Neural cell (in vitro differentiated cells): ENCODE data around the gene PTPN3.

Experiments
- CTCF ChIP-seq: fragments of 450-650 bp; IDR thresholded peaks from 2 replicates; pipeline ENCODE4 v1.5.1; 2014; ENCODE audit warnings: antibody characterized with exemption, mild to moderate bottlenecking, moderate library complexity; ENCODE audit not compliant: poor library complexity, severe bottlenecking
- EZH2 ChIP-seq: fragments of 200-600, 300-800 bp; shearing (Covaris generic), sonication (generic); IDR thresholded peaks from 2 replicates; pipeline ENCODE4 v1.6.1; 2014; ENCODE audit warnings: antibody characterized with exemption, low read length, borderline replicate concordance, mild to moderate bottlenecking; ENCODE audit not compliant: insufficient read depth, poor library complexity, severe bottlenecking
- MXI1 ChIP-seq: fragments of 450-650 bp; conservative IDR thresholded peaks from 2 replicates; pipeline ENCODE4 v1.6.1; 2014; ENCODE audit warnings: antibody characterized with exemption, mild to moderate bottlenecking; ENCODE audit not compliant: poor library complexity, severe bottlenecking
- POLR2AphosphoS5 ChIP-seq: IDR thresholded peaks from 2 replicates; pipeline ENCODE4 v1.6.1; 2012
- TF ChIP-seq, protein P1 (sequence below): IDR thresholded peaks from 2 replicates; pipeline ENCODE4 v1.6.1; 2012; ENCODE audit warnings: borderline replicate concordance

GRCh38 chr9:109499631-109500410, 1.7 kb upstream of the PTPN3 start:
- TF ChIP-seq CTCF: no peak
- TF ChIP-seq, protein P1, sequence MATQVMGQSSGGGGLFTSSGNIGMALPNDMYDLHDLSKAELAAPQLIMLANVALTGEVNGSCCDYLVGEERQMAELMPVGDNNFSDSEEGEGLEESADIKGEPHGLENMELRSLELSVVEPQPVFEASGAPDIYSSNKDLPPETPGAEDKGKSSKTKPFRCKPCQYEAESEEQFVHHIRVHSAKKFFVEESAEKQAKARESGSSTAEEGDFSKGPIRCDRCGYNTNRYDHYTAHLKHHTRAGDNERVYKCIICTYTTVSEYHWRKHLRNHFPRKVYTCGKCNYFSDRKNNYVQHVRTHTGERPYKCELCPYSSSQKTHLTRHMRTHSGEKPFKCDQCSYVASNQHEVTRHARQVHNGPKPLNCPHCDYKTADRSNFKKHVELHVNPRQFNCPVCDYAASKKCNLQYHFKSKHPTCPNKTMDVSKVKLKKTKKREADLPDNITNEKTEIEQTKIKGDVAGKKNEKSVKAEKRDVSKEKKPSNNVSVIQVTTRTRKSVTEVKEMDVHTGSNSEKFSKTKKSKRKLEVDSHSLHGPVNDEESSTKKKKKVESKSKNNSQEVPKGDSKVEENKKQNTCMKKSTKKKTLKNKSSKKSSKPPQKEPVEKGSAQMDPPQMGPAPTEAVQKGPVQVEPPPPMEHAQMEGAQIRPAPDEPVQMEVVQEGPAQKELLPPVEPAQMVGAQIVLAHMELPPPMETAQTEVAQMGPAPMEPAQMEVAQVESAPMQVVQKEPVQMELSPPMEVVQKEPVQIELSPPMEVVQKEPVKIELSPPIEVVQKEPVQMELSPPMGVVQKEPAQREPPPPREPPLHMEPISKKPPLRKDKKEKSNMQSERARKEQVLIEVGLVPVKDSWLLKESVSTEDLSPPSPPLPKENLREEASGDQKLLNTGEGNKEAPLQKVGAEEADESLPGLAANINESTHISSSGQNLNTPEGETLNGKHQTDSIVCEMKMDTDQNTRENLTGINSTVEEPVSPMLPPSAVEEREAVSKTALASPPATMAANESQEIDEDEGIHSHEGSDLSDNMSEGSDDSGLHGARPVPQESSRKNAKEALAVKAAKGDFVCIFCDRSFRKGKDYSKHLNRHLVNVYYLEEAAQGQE: no peak
- TF ChIP-seq POLR2AphosphoS5: no peak
- no peak for TF ChIP-seq EZH2
- no peak for TF ChIP-seq MXI1
